Ureter (tissue), 1 donor: ENCODE measurements around the gene CALN1. TPM values are rescaled to one million over a fixed set of nuclear protein-coding genes. Genes with fewer than 3 reads are reported as not detected.
A peak's percentile ranks its signal among the peaks of the same experiment; 100 is the strongest.

Experiments used
- DNase-seq: peaks from one replicate; pipeline ENCODE4 v3.0.0-alpha.2; 2020; ENCODE audit warnings: low spot score
- total RNA-seq: library from RNA; stranded (reverse); gene quantifications from one replicate; pipeline ENCODE4 v1.2.4, GENCODE V29; 2023
- donor health status: DM: yes; HTN: yes; CAD: no.

The CALN1 gene
- total RNA-seq, 1 donor from 2014 or later: not detected

DNA sequence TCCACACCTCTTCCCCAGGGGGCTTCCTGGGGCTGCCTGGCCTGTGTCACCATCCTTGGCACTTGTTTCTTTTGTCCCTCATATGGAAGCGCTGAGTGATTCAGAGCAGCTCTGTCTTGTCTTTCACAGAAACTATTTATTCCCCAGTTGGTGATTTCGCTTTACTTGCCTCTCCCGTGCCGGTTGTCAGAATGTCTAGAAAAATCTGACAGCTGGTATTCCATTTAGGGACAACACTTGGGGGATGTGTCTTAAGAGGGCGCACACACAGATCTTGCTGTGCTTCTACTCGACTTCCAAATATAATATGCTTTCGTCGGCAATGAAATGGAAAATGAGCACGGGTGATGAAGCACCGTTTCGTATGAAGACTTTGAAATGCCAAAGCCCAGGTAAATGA, 611.8 kb downstream of the CALN1 start:
- no peak for DNase-seq

DNA sequence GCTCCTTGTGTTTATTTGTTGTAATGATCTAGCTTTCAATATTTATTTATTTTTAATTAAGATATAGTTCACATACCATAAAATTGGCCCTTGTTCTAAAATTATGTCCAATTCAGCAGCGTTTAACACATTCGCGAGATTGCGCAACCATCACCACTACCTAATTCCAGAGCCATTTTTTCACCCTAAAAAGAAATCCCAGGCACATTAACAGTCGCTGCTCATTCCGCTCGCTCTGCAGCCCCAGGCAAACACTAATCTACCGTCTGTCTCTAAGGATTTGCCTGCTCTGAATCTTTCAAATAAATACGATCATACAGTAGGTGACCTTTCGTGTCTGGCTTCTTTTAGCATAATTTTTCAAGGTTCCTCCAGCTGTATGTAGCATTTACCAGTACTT, 616.7 kb downstream of the CALN1 start:
- no peak for DNase-seq

DNA sequence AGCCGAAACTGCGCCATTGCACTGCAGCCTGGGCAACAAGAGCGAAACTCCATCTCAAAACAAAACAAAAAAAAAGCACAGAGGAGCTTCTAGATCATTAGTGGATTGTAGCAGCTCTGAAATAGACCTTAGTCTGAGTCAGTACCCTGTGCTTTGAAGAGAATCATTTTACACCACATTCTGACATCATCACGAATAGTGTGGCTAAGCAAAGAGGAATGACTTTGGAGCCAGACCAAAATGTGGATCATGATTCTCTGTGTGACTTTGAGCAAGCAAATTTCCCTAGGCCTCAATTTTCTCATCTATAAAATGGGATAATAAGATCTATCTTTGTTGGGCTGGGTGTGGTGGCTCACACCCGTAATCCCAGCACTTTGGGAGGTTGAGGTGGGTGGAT, 618.9 kb downstream of the CALN1 start:
- DNase-seq: no peak

DNA sequence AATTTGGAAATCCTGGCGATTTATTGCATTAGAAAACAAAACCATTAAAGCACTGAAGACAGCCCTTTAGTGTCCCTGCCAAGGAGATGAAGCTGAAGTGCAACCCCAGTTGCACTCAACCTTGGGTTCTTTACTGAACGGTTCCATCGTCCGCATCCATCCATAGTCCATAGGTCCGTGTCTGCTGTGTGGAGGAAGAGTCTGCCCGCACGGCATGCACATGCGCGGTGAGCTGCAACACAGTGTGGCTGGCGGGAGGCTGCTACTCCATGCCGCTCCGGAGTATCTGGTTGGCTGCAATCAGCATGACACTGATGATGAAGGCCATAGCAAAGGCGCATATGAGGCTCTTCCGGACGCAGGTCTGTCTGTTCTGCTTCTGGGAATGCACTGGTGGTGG, 624.6 kb downstream of the CALN1 start:
- no peak for DNase-seq

DNA sequence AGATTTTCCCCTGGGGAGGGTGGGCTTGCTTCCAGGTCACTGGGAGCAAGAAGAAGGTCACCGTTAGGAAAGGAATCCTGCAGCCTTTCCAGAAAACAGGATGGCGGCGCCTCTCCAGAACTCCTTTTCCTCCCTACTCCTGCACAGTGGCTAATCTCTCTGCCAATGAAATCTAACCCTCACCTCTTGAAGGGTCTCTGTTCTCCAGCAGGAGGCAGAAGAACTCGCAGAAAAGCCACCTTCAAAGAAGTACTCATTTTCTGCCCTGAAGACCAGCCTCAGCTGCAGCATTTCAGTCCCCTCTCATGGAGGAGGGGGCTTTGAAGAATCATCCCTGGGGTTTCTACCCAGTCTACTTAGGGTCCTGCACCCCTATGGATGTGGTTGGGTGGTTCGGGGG, 626.9 kb downstream of the CALN1 start:
- no peak for DNase-seq

DNA sequence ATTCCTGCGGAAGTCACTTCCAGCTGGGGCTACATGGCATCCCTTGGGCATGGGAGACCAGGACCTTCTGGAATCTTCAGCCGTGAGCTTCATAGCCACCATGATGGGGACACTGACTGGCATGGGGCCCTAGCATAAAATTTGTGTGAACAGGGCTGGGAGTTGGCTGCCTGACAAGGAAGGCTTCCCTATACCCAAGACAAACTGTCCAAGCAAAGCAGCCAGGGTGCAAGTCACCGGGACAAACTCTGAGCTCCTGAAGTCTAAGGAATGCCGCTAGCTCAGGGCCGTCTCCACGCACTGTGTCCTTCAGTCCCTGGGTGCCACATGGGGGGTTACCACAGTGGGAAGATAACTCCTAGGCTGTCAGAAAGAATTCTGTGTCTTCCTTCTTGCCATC, 627.4 kb downstream of the CALN1 start:
- peak; percentile 29 for DNase-seq

DNA sequence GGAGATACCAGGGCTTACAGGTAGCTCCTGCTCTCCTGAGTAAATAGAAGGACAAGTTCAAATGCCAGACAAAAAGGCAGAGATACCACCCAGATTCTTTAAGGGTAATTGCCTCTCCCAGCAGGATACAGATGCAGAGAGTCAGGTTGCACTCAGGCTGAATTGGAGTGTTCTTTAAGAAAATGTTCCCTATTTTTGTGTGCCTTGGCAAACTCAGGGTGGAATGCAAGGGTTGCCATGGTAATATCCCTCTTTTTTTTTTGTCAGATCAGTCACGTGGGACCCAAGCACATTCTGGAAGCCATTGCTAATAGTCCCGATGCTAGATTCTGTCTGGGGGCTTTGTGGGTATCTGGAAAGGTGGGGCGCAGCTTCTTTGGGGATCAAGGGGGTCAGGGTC, 628.0 kb downstream of the CALN1 start:
- DNase-seq: no peak

DNA sequence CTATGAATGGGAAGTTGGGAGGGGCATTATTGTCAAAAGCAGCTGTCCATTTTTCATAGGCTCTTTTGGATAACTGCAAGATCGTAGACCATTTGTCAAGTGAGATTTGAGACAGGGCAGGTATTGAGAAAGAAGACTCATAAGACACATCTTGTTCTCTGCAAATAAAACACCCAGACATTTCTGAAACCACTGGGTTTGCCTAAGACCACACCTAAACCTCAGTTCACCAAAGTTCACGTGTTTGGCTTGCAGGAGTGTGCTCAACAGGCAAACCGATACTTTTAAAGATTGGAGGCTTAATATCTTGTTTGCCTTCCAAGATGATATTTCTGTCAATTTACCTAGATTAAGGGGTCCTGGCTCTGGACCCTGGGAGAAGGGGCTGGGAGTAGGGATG, 628.4 kb downstream of the CALN1 start:
- no peak for DNase-seq

DNA sequence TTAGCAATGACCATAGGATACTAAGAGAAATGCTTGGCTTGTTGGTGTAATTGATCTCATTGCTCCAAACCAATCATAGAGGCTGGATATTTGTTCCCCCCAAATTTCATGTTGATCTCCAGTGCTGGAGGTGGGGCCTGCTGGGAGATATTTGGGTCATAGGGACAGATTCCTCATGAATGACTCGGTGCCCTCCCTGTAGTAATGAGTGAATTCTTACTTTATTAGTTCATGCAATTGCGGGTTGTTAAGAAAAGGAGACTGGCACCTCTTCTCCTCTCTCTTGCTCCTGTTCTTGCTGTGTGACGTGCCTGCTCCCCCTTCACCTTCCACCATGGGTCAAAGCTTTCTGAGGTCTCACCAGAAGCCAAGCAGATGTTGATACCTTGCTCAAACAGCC, 630.1 kb downstream of the CALN1 start:
- peak; percentile 10 for DNase-seq

DNA sequence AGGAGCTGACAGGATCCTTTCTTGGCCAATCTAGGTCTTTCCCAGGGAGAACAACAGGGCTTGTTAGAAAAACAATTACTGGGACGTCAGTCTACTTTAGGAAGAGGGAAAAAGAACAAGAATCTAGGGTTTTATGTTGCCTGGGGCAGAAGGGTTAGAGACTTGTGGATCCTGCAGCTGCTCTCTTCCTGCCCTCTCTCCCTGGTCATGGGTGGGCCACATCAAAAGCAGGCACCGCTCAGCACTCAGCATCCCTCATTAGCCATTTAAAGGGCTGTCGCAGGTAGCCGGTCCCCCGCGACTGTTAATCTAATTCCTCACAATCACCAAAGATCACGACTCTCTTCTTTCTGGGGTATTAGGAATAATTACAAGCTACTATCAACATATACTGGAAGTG, 631.9 kb downstream of the CALN1 start:
- peak; percentile 5 for DNase-seq

DNA sequence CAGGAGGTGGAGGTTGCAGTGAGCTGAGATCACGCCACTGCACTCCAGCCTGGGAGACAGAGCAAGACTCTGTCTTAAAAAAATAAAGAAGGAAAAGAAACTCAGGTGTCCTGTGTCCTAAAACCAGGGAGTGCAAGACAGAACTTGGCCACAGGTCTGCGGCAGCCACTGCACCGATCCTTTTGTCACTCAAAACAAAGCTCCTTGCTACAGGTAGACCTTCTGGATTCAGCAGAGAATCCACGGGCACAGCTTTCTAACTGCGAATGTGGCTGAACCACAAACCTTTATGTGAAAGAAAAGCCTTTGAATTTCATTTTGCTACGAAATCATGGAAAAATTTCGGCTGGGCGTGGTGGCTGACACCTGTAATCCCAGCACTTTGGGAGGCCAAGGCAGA, 634.9 kb downstream of the CALN1 start:
- DNase-seq: peak; percentile 13

DNA sequence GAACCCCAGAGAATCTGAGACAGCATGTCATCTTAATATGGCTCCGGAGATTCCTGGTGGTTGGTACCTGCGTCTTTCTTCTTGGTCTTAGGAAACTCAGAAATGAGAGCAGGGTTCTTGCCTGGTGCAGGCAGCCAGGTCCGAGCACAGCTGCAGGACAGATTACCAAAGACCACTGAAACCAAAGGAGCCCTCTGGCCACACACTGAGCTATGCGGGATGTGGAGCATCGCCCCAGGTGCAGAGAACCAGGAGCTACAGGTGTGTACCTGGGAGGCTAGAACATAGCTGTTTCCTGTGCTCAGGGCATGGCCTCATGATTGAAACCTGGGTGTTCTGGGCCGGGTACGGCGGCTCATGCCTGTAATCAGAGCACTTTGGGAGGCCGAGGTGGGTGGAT, 635.4 kb downstream of the CALN1 start:
- peak; percentile 20 for DNase-seq

DNA sequence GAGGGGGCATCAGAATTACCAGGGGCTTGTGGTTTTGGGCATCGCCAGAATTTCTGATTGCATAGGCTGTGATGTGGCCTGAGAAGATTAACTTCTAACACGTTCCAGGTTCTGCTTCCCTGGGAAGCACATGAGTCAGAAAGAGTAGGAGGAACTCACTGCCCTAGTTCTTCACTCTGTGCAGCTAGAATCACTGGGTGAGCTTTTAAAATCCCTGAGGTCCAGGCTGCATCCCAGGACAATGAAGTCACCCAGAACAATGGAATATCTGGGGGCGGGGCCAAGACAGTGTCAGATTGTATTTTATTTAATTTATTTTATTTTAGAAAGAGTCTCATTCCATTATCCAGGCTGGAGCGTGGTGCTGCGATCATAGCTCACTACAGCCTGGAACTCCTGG, 636.5 kb downstream of the CALN1 start:
- peak; percentile 6 for DNase-seq

DNA sequence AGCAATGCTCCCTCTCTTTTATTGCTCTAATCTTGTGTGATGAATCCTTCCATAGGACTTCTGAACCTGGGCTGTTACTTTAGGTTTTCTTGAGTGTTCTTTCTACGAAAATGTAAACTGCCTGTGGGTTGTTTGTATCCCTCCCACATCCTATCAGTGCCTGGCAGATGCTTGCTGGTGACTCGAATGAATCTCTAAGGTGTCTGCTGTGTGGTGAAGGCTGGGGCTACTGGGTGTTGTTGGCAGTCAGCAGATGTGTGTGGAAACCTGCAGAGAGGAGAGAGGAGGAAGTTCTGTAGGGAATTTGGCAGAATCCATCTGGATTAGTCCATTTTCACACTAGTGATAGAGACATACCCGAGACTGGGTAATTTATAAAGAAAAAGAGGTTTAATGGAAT, 639.4 kb downstream of the CALN1 start:
- peak; percentile 10 for DNase-seq

DNA sequence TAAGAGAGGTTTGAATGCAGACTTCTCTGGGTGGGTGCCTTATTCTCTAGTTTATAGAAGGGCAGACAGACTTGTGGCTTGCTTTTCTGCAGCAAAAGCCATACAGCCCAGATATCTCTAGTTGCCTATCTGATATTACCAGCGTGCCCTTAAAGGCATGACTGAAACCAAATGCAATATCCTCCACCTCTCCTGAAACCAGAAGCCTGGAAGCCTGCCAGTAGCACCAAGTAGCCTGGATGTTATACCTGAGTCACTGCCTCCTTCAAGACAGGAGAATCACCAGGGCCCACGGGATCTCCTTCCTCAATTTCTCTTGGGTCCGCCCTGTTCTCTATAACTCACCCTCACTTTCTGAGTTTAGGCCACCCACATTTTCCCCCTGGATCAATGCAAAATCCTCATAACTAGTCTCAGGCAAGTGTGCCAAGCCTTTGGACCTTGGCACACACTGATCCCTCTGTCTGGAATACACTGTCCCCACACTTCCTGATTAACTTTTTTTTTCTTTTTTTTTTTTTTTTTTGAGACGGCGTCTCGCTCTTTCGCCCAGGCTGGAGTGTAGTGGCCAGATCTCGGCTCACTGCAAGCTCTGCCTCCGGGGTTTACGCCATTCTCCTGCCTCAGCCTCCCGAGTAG, 641.8 kb downstream of the CALN1 start:
- peak; percentile 30 for DNase-seq

DNA sequence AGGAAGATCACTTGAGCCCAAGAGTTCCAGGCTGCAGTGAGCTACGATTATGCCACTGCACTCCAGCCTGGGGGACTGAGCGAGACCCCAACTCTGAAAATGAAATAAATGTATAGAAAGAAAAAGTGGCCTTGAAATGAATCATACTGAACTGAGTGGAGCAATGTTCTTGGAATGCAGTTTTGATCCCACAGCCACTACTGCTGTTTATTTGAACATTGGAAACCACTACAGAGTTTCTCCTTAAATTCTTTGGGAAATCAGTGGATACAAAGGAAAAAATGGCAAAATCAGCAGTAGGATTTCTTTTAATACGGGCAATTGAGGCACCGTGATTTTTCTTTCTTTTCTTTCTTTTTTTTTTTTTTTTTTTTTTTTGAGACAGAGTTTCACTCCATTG, 642.8 kb downstream of the CALN1 start:
- no peak for DNase-seq

DNA sequence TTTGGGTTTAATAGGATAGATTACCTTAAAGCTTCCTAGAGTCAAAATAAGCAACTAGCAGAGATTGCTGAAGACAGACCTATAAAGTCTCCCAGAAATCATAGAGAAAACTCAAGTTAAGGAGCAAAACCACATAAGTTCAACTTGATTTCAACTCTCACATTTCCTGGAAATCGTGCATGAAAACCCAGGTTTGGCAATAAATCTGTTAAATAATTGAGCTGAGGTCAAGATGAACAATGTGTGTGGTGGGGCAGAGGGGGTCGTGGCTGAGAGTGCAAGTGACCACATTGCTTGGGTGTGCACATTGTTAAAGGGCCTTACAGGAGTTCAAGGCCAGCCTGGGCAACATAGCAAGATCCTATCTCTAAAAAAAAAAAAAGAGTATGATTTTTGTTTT, 643.7 kb downstream of the CALN1 start:
- DNase-seq: no peak

DNA sequence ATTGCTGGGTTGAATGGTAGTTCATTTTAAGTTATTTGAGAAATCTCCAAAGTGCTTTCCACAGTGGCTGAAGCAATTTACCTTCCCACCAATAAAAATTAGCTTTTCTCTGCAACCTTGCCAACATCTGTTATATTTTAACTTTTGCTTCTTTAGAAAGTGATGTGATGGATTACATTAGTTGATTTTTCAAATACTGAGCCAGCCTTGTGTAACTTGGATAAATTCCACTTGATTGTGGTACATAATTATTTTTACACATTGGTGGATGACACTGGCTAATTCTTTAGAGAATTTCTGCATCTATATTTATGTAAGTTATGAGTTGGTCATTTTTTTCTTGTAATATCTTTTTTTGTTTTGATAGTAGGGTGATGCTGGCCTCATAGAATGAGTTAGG, 646.1 kb downstream of the CALN1 start:
- no peak for DNase-seq

DNA sequence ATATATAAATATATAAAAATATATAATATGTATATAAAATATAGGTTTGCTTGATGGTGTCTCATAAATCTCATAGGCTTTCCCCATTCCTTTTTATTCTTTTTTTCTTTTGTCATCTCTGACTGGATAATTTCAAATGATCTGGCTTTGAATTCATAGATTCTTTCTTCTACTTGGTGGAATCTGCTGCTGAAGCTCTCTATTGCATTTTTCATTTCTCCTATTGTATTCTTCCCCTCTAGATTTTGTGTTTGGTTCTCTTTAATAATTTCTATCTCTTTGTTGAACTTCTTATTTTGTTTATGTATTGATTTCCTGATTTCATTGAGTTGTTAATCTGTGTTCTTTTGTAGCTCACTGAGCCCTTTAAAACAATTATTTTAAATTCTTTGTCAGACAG, 650.8 kb downstream of the CALN1 start:
- no peak for DNase-seq

DNA sequence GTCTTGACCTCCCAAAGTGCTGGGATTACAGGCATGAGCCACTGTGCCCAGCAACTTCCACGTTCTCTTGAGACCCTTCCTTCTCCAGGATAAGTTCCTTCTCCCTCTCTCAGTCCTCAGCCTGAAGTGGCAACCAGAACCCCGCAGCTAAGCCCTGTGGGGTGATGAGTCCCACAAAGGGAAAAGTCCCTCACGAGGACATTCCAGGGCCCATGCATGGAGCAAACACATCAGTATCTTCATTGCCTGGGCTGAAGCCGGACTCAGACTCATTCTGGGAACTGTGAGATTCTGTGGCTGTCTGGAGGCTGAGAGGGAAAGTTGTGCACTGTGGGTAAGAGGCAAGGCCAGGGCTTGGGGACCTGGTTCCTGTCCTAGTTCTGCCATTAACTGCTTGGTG, 657.3 kb downstream of the CALN1 start:
- DNase-seq: no peak

DNA sequence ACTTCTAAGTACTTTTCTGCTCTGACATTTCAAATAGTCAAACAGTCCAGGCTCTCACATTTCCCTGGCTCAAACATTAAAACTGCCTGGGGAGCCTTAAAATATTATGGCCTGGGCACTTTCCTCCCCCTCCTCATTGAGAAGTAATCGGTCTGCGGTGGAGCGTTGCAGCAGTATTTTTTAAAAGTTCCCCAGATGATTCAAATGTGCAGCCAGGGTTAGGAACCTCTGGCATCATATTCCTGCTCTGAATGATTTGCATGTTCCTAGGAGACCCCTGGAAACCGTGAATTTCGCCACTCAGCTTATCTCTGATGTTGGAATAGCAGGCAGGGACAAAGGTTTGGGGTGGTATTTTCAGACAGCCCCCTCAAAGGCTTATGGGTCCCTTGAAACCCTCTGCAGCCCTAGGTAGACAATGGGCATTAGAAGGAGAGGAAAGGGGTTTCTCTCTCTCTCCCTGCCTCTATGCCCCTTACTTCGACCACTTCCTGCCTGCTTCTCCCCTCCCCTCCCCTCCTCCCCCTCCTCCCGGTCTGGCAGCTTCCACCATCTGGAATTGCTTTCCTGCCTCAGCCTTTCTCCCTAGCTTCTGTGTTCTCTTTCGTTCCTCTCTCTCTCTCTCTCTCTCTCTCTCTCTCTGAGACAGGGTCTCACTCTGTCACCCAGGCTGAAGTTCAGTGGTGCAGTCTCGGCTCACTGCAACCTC, 658.0 kb downstream of the CALN1 start:
- DNase-seq: no peak

DNA sequence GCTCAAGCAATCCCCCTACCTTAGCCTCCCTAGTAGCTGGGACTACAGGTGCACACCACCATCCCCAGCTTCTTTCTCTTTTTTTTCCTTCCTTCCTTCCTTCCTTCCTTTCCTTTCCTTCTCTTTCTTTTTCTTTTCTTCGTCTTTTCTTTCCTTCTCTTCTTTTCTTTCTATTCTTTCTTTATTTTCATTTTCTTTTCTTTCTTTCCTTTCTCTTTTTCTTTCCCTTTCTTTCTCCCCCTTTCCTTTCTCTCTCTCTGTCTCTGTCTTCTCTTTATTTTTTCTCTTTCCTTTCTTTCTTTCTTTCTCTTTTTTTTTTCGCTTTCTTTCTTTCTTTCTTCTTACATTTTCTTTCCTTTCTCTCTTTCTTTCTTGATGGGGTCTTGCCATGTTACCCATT, 658.9 kb downstream of the CALN1 start:
- DNase-seq: no peak

DNA sequence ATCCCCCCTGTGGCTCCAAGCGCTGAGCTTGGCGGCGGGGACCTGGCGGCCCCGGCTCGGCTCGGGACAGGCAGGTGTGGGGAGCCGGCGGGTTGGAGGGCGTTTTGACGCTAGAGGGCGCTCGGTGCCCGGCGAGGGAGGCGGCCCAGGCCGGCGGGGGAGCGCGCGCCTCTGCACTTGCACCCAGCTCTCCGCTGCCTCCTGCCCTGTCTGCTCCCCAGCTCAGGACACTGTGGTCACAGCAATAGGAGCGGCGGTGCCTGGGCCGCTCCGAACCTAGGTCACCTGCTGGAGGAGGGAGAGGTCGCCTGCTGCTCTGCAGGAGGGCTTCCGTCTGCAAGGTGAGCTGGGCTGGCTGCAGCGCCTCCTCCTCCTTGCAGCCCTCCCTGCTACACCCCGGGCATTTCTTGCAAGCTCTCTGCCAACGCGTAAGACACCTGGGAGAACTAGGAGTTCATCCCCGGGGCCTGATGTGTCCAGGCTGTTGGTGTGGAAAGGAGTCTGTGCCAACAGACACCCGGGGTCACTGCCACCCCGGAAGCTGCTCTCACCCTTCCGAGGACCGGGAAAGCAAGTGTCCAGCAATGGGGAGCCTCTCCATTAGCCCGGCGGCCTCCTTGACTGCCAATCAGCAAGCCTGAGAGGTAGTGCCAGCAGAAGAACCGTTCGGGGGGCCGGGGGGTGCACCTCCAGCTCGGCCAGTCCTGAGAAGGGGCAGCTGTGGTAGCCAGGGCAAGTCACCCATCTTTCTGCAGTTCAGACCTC, 659.8 kb downstream of the CALN1 start:
- no peak for DNase-seq
